ENCODE results near the gene UMAD1.
"Not testable (repeated sequence)": the region's sequence is repeated elsewhere in the genome, so short reads cannot be mapped to it uniquely, and the experiment has no call there.

The UMAD1 gene

DNA sequence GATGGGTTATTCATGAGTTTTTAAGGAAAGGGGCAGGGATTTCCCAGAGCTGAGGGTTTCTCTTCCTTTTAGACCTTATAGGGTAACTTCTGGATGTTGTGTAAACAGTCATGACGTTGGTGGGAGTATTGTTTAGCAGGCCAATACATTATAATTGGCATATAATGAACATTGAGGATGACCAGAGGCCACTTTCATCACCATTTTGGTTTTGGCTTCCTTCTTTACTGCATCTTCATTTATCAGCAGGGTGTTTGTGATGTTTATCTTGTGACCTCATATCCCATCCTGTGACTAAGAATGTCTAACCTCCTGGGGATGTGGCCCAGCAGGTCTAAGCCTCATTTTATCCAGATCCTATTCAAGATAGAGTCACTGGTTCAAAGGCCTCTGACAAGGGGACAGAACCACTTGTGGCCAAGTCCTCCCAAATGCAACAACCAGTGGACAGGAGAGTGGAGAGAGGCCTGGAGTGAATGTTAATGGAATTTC lies 155.1 kb downstream of the UMAD1 start:
- CTCF ChIA-PET: no interaction called here
- TF ChIP-seq, protein P1, sequence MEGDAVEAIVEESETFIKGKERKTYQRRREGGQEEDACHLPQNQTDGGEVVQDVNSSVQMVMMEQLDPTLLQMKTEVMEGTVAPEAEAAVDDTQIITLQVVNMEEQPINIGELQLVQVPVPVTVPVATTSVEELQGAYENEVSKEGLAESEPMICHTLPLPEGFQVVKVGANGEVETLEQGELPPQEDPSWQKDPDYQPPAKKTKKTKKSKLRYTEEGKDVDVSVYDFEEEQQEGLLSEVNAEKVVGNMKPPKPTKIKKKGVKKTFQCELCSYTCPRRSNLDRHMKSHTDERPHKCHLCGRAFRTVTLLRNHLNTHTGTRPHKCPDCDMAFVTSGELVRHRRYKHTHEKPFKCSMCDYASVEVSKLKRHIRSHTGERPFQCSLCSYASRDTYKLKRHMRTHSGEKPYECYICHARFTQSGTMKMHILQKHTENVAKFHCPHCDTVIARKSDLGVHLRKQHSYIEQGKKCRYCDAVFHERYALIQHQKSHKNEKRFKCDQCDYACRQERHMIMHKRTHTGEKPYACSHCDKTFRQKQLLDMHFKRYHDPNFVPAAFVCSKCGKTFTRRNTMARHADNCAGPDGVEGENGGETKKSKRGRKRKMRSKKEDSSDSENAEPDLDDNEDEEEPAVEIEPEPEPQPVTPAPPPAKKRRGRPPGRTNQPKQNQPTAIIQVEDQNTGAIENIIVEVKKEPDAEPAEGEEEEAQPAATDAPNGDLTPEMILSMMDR (conservative IDR thresholded peaks at IDR 0.05; ENCODE audit: low read depth): no peak
- H3K27ac ChIP-seq: no peak overlapping the region

DNA sequence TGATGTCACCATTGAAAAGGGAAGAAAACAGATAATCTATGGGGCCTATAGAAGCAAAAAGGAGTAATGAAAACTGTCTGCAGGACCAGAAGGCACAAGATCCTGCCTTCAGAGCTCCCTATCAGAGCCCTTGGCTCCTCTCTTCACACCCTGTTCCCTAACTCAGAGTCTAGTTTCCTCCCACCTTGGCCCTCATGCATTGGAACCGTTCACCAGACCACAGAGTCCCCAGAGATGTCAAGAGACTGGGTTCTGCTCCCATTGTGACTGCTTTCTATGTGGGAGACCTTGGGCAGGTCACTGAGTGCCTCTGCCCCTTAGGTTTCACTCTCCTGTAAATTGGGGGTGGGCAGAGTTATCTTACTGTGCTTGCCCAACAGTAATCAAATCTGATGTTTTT lies 158.0 kb downstream of the UMAD1 start:
- CTCF ChIA-PET: no interaction called here
- TF ChIP-seq, protein P1 (conservative IDR thresholded peaks at IDR 0.05; ENCODE audit: low read depth): no peak
- POLR2A ChIA-PET (ENCODE audit: low non-redundant PET): no interaction called here

More for the DNA sequence above, 155.1 kb downstream of the UMAD1 start:
- peak; percentile 33 for DNase-seq (ENCODE audit: low spot score)
- POLR2A ChIA-PET (ENCODE audit: low non-redundant PET): no interaction called here

DNA sequence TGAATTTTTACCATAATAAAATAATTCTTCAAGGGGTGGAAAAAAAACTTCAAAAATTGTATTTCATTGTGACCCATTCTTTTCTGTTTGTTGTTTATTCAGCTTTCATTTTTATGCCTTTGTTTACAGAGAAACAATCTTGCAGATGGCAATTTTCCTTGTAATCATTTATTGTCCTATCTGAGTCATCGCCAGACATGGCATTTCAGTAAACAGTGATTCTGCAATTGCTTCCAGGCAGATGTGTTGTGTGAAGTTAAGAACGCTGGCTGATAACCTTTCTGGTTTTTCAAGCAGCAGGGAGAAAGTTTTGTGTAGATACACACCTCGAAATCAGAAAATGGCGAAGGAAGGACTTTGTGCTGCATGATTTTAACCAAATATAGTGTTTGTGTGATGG lies 158.6 kb downstream of the UMAD1 start:
- ChIA-PET POLR2A (ENCODE audit: low non-redundant PET) (no interaction called here), CTCF (no interaction called here)
- TF ChIP-seq, protein P1 (conservative IDR thresholded peaks at IDR 0.05; ENCODE audit: low read depth): no peak
- no peak overlapping the region for H3K27ac ChIP-seq
- DNase-seq (ENCODE audit: low spot score): peak; percentile 4

More for the DNA sequence above, 158.0 kb downstream of the UMAD1 start:
- no peak for DNase-seq (ENCODE audit: low spot score)
- no peak overlapping the region for H3K27ac ChIP-seq

DNA sequence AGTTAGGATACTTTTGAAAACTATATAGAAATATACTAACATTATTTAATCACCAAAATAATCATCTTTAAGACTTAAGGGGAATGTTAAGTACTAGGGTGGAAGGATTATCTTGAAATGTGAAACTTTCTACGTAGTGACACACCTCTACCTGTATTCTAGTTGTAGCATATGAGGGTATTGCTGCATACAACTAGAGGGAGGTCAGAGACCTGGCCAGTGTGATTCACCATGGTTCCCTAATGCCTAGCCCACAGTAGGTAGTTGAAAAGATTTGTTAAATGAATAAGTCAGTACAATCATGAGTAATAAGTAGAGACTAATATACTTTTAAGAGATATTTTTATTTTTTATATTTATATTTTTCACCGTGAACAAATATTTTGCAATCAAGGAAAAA lies 162.0 kb downstream of the UMAD1 start:
- no peak overlapping the region for H3K27ac ChIP-seq
- POLR2A ChIA-PET (ENCODE audit: low non-redundant PET): no interaction called here
- TF ChIP-seq, protein P1 (conservative IDR thresholded peaks at IDR 0.05; ENCODE audit: low read depth): no peak
- DNase-seq (ENCODE audit: low spot score): no peak
- CTCF ChIA-PET: no interaction called here

DNA sequence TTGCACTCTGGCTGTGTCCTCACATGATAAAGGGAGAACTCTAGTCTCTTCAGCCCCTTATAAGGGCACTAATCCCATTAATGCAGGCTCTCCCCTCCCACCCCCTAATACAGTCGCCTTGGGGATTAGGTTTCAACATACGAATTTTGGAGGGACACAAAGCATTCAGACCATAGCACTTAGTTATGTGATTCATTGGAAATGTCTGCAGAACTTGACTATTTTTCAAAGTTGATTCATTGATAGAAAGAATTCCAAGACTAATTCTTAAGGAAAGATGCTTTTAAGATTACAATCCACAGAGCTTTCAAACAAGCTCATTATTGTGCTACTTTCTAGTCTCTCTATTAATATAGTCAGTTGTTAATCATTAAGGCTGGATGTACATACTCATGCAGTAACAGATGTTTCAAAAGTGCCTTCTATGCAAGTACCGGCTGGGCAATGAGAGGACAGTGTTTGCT lies 163.2 kb downstream of the UMAD1 start:
- DNase-seq (ENCODE audit: low spot score): no peak
- H3K27ac ChIP-seq: no peak overlapping the region
- TF ChIP-seq, protein P1 (conservative IDR thresholded peaks at IDR 0.05; ENCODE audit: low read depth): no peak
- ChIA-PET POLR2A (ENCODE audit: low non-redundant PET) (no interaction called here), CTCF (no interaction called here)

DNA sequence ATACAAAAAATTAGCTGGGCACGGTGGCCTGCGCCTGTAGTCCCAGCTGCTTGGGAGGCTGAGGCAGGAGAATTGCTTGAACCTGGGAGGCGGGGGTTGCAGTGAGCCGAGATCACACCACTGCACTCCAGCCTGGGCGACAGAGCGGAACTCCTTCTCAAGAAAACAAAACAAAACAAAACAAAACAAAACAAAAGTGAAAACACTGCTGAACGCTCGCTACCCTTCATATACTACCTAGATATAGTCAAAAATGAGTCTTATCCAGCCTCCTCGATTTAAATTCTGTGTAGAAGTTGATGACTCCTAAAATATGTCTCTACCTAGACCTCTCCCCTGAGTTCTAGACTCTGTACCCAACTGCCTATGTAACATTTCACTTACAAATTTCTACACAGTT lies 164.3 kb downstream of the UMAD1 start:
- DNase-seq (ENCODE audit: low spot score); CTCF ChIA-PET; POLR2A ChIA-PET (ENCODE audit: low non-redundant PET); H3K27ac ChIP-seq: not testable (repeated sequence)

DNA sequence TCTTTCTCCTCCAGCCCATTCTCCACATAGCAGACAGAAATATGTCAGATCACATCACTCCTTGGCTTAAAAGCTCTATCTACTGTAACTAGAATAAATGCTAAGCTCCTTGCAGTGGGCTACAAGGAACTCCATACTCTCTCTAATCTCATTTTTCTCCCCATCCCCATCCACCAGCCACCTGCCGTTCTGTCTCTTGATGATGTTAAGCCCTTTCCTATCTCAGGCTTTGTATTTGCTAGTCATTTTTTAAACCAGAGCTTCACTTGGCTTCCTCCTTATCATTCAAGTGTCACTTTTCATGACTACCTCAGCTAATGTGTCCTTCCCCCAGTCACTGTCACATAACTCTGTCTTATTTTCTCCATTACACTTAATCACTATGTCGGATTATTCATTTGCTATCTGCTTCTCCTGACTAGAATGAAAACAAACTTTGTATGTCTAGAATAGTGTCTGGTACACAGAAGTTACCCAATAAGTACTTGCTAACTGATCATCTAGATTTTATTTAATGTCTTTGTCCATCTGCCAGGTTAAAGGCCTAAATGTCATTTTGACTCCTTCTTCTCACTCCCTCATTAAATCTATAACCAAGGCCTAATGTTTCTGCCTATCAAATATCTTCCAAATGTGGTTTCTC lies 165.1 kb downstream of the UMAD1 start:
- no peak overlapping the region for H3K27ac ChIP-seq
- CTCF ChIA-PET: interaction anchor here (0.5 to 0.7 kb wide), 2 partner anchors 411 to 1169 kb away, joined by 3 read pairs; no protein-coding TSS in a partner anchor

More for the DNA sequence above, 165.1 kb downstream of the UMAD1 start:
- no peak for DNase-seq (ENCODE audit: low spot score)
- TF ChIP-seq, protein P1 (conservative IDR thresholded peaks at IDR 0.05; ENCODE audit: low read depth): no peak
- POLR2A ChIA-PET (ENCODE audit: low non-redundant PET): no interaction called here
